GM18499 (cell line): ENCODE measurements around the gene ARHGAP1.

ENCODE experiments used
- ATAC-seq: cut with Tn5 transposase; IDR thresholded peaks from one replicate; pipeline ENCODE4 v1.9.1; 2021; ENCODE audit warnings: moderate number of reproducible peaks; ENCODE audit not compliant: insufficient read depth, unreplicated experiment

Gene ARHGAP1

DNA sequence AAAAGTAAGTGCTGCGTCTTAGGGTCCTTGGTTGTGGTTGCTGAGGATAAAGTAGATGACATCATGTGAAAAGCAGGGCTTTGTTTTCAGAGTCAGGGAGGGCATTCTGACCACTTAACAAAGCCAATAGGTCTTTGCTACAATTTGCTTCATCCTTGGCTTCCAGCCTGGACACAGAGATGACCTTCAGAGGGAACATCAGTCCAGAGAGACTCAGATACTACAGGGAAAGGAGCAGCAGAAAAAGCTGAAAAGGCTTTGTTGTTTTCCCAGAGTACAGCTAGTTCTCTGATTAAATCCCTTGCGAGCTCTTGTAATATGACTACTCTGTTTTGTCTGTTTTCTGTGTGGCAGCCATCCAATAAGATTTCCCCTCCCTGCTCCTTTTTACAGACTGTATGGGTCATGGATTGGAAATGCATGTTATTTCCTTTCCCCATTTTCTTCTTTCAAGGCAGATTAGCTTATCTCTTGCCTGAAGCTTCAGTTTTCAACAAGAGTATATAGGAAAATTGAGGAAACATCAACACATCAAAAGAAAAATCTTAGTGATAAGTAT is 51.2 kb downstream of the ARHGAP1 start:
- ATAC-seq: no peak

DNA sequence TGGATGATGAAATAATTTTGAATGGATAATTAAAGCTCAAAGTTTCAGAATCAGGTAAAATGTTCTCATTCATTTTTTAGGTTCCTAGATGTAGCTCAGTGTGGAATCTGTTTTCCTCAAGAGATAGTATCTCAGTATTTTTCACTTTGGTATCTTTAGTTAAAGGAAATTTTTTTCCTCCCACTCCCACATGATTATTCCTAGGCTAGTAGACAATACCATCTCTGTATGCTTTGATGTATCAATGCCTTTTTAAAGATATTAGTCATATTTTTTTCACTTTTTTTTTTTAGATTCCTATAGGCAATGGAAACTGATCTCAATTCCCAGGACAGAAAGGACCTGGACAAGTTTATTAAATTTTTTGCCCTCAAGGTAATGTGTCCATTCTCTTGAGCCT is 56.4 kb downstream of the ARHGAP1 start:
- no peak for ATAC-seq

DNA sequence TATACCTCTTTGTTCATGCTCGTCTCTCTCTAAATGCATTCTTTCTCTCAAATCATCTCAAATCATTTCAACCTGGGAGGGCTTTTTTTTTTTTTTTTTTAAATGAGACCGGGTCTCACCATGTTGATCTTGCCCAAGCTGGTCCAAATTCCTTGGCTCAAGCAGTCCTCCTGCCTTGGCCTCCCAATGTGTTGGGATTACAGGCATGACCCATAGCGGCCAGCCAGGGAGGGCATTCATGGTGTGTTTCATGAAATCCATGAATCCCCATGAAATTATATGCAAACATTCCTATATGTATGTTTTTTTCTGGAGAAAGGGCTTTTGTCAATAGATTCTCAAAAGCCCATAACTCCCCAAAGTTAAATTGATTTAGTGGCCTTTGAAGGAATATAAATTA is 56.9 kb downstream of the ARHGAP1 start:
- no peak for ATAC-seq

DNA sequence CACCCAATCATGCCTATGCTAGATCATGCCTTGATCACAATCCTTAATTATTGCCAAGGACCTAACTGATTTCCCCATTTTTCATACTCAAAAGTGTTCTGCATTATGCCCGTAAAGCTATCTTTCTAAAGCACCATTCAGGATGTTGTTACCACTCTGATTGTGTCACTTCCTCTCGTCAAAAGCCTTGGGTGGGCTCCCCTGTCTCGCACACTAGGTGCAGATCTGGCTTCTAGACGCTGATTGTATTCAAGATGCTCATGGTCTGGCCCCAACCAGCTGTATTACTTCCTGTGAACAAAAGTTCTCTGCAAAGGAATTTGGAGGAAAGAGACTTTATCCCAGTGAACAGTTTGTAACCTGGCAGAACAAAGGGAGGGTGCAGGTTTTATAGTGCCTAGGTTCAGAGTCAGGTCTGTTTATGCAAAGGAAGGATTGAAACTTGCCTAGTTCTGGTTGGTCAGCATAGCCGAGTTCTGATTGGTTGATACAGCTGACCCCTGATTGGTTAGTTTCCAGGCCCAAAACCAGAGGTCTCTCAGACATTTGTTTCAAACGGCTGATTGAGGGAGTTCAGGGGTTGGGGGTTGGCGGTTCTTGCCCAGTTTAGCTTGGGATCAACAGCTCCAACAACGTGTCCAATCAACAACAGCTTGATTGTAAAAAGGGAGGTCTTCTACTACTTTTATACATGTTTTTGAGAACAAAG is 57.6 kb downstream of the ARHGAP1 start:
- ATAC-seq: no peak

DNA sequence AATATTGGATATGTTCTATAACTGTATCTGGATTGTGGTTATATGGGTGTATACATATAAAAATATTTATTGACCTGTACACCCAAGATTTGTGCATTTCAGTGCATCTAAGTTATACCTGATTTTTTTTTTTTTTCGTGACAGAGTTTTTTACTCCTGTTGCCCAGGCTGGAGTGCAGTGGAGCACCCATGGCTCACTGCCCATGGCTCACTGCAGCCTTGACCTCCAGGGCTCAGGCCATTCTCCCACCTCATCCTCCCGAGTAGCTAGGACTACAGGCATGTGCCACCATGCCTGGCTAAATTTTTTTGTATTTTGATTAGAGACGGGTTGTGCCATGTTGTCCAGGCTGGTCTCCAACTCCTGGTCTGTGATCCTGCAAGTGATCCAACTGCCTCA is 58.8 kb downstream of the ARHGAP1 start:
- ATAC-seq: no peak

DNA sequence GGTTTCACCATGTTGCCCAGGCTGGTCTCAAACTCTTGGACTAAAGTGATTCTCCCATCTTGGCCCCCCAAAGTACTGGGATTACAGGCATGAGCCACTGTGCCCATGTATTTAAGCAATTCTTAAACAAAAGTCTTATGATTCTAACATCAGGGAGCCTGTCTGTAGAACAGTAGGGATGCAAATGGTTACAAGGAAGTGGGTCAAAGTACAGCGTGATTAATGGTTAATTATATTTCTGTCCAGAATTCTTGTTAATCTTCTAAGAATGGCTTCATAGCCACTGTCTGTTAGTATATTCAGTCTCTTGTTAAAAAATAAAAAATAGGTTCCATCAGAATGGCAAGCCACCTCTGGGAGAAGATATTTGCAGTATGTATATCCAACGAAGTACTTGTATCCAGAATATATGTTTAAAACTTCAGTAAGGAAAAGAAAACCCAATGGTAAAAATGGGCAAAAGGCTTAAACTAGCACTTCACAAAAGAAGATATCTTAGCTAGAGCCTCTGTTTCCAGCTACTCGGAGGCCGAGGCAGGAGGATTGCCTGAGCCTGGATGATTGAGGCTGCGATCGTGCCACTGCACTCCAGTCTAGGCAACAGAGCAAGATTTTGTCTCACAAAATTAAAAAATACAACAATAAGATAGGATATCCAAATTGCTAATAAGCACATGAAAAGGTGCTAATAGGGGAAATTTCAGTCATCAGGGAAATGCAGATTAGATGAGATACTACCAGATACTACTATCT is 60.2 kb downstream of the ARHGAP1 start:
- ATAC-seq: no peak

DNA sequence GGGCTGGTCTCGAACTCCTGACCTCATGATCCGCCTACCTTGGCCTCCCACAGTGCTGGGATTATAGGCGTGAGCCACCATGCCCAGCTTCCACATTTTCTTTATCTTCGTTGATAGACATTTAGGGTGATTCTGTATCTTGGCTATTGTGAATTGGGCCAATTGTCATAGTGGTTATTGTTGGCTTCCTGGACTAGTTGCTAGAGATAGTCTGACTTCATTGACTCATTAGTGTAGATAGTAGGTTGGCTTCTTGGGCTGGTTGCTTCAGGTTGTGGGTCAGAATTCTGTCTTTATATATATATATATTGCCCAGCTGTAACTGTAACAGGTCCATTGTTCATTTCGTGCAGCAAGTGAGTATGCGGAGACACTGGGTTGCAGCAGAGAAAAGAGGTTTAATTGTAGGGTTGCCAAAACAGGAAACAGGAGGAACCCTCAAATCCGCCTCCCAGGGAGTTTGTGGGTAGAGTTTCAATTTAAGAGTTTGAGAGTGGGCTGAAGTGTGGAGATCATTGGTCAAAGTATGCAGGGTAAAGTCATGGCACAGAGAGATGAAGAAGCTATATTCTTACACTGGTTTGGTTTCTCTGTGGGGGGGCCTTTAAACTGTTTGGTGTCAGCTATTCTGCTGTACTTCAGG is 61.1 kb downstream of the ARHGAP1 start:
- no peak for ATAC-seq

DNA sequence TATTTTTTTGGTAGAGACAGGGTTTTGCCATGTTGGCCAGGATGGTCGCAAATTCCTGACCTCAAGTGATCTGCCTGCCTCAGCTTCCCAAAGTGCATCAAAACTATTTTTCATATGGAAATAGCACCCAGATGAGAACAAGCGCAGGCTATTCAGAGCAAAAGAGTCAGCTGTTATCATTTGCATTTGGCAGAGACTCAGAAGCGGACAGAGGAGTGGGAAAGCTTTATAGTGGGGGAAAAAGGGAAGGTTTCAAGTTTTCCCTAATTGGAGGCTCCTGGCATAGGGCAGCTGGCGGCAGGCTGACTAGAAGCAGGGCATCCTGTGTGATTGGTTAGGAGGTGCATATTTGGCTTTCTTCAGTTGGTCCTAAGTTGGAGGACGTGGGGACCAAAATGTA is 62.9 kb downstream of the ARHGAP1 start:
- no peak for ATAC-seq

DNA sequence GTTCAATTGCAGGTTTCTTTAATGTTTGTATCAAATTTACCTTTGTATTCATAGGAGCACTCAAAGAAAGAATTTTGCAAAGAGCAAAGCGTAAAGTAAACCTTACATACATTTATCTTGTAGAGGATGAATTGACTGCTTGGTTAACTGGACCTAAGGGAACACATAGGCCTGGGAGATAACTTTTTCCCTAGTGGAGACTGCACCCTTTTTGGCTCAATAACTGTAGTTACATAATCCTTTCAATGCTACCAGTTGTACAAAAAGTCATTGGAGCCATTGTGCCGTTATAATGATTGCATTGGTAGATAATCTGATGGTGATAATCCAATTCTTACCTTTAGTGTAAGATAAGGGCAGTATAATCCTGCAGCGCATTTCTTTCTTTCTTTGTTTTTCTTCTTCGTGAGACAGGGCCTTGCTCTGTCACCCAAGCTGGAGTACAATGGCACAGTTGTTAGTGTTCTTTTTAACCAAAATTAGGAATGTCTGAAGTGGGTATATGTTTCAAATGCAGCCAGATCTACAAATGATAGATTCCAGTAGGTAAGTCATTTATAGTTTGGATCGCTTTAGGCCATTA is 64.8 kb downstream of the ARHGAP1 start:
- no peak for ATAC-seq

DNA sequence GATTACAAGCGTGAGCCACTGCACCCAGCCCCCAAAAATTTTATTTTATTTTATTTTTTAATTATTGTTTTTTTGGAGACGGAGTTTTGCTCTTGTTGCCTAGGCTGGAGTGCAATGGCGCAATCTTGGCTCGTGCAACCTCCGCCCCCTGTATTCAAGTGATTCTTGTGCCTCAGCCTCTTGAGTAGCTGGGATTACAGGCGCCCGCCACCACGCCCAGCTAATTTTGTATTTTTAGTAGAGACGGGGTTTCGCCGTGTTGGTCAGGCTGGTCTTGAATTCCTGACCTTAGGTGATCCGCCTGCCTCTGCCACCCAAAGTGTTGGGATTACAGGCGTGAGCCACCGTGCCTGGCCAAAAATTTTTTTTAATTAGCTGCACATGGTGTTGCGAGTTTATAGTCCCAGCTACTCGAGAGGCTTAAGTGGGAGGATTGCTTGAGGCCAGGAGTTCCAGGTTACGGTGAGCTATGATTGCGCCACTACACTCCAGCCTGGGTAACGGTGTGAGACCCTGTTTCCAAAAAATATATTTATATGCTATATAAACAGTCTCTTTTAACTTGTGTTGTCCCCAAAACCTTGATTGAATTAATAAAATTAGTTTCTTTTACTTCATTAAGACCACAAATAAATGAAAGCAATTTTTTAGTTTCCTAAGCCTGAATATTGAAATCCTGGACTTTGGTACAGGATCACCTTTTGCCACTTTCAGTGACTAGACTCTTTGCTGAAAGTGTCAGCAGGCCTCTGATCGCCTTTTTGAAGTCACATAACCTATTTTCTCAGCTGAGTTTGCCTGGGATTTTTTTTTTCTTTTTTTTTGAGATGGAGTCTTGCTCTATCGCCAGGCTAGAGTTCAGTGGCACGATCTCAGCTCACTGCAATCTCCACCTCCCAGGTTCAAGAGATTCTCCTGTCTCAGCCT is 66.9 kb downstream of the ARHGAP1 start:
- ATAC-seq: no peak

DNA sequence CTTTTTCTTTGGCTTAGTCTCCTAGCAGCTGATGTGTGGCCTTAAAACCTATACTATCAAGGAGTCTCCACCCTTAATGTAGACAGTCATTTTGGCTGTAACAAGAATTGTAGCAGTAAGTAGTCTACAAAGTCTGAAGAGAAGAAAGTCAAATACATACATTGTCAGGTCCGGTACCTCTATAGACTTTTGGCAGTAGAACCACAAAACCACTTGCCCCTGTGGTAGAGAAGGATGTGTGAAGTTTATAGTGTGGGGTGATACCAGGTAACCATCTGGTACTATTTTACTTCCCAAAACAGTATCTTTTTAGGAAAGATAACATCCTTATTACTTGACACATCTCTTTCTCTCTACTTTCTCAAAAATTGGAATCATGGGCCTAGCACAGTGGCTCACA is 67.9 kb downstream of the ARHGAP1 start:
- ATAC-seq: no peak

DNA sequence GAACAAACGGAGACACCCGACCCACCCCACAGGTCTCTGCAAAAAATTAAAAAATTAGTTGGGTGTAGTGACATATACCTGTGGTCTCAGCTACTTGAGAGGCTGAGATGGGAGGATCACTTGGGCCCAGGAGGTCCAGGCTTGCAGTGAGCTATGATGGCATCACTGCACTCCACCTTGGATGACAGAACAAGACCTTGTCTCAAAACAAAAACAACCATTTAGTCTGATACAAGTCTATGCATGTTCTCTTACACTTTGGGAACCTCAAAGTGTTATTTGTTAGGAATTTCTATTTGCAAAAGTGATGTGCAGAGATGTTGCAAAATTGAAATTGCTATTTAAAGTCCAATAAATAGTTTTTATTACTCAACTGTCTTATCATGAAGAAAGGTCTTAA is 68.7 kb downstream of the ARHGAP1 start:
- ATAC-seq: no peak

DNA sequence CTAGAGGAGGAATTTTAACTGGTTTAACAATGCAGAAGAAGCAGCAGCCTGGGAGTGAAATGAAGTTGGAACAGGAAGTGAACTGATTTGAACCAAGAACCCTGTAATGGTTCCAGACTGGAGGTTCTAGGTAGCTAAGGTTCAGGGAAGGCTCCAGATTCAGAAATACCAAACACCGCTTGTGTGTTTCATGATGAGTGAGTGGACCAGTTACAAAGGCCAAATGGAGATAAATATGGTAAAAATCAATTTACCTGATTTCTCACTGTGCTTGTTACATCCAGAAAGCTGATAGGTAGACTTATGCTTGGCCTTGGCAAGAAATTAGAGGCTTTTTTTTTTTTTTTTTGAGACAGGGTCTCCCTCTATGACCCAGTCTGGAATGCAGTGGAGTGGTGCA is 70.2 kb downstream of the ARHGAP1 start:
- no peak for ATAC-seq

DNA sequence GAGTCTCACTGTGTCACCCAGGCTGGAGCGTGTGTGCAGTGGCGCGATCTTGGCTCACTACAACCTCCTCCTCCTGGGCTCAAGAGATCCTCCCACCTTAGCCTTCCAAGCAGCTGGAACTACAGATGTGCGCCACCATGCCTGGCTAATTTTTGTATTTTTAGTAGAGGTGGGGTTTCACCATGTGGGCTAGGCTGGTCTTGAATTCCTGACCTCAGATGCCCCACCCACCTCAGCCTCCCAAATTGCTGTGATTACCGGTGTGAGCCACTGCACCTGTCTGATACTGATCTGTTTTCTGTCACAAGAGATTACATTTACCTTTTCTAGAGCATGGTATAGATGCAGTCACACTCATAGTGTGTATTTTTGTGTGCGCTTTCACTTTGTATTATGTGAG is 71.5 kb downstream of the ARHGAP1 start:
- no peak for ATAC-seq
